HepG2 (cell line): ENCODE data around the gene MYEOV. TPM values are rescaled to one million over a fixed set of nuclear protein-coding genes. Genes with fewer than 3 reads are reported as not detected.

Experiments
- ATAC-seq: fragments of 200-7000 bp; cut with Tn5 transposase; 3 replicates; pipeline ENCODE4 v1.9.1; 2020; ENCODE audit warnings: mild to moderate bottlenecking, moderate library complexity
- BruUV-seq: library from RNA; stranded (reverse); fragments of 400-500 nt; replicated peaks from 2 replicates; lab custom pipeline; 2021; lab: Mats Ljungman, UMichigan
- CTCF ChIA-PET: fragments of 300-600 bp; formaldehyde crosslinking; extraction: SDS; loops from one replicate; lab custom pipeline; 2021; ENCODE audit warnings: low total read pairs, inconsistent platforms, low intra/inter-chr PET ratio; lab: Yijun Ruan, JAX
- POLR2A ChIA-PET: fragments of 350-600 bp; sonication (Branson Sonifier 250); formaldehyde crosslinking; loops from one replicate; lab custom pipeline; 2020; ENCODE audit warnings: antibody characterized with exemption, inconsistent platforms; lab: Yijun Ruan, JAX
- DNase-seq: peaks from one replicate; pipeline ENCODE4 v3.0.0-alpha.2; 2015; ENCODE audit warnings: low spot score
- FAIRE-seq: peaks from 3 replicates; lab custom pipeline; 2011; peaks lifted over from hg19 to GRCh38; lab: Jason Lieb, UNC
- H2AFZ ChIP-seq: one replicate; pipeline ENCODE4 v1.6.1; 2011; ENCODE audit warnings: low read length, inconsistent platforms
- H3K27ac ChIP-seq: fragments of 300-600 bp; 3 replicates; pipeline ENCODE4 v1.8.0; 2011; ENCODE audit warnings: mixed run types, mild to moderate bottlenecking, mixed read lengths, low read length, inconsistent platforms; ENCODE audit not compliant: insufficient read depth; ENCODE audit errors: extremely low read length
- H3K27me3 ChIP-seq, 2 experiments: fragments of 200-600 bp in 1 of 2; 2 replicates in 1 of 2; 3 replicates in 1 of 2; pipeline versions ENCODE4 v1.6.0 to v1.8.0; 2011; ENCODE audit warnings: low read length in 2 of 2, mild to moderate bottlenecking in 2 of 2, moderate library complexity in 2 of 2, inconsistent platforms in 1 of 2; ENCODE audit not compliant: insufficient read depth in 2 of 2, control insufficient read depth in 1 of 2
- H3K36me3 ChIP-seq, 2 experiments: fragments of 200-600 bp in 1 of 2; replicated peaks in 1 of 2; 2 replicates in 1 of 2; 3 replicates in 1 of 2; pipeline versions ENCODE4 v1.5.1 to v1.8.0; 2011; ENCODE audit warnings: low read length in 2 of 2, inconsistent platforms in 1 of 2; ENCODE audit not compliant: insufficient read depth in 2 of 2, control insufficient read depth in 1 of 2
- H3K4me1 ChIP-seq: 2 replicates; pipeline ENCODE4 v1.5.1; 2012; ENCODE audit warnings: low read length, inconsistent platforms; ENCODE audit not compliant: insufficient read depth
- H3K4me2 ChIP-seq: 2 replicates; pipeline ENCODE4 v1.6.0; 2011; ENCODE audit warnings: low read depth, low read length, inconsistent platforms
- H3K4me3 ChIP-seq, 3 experiments: fragments of 200-600 bp in 1 of 3; sonication (generic), shearing (Covaris generic) in 1 of 3; replicated peaks in 1 of 3; 2 replicates each; pipeline ENCODE4 v1.5.1; 2011 to 2016; ENCODE audit warnings: low read length in 3 of 3, inconsistent platforms in 2 of 3, low read depth in 2 of 3, mild to moderate bottlenecking in 2 of 3, control low read depth in 1 of 3, mixed read lengths in 1 of 3; ENCODE audit not compliant: insufficient read depth in 1 of 3
- H3K79me2 ChIP-seq: one replicate; pipeline ENCODE4 v1.6.1; 2011; ENCODE audit warnings: low read length, inconsistent platforms; ENCODE audit not compliant: insufficient read depth
- H3K9ac ChIP-seq: 2 replicates; pipeline ENCODE4 v1.6.0; 2011; ENCODE audit warnings: mild to moderate bottlenecking, low read depth, low read length, inconsistent platforms; ENCODE audit not compliant: insufficient read depth
- H3K9me3 ChIP-seq: 2 replicates; pipeline ENCODE4 v1.5.1; 2012; ENCODE audit warnings: mild to moderate bottlenecking, low read length
- H4K20me1 ChIP-seq: 2 replicates; pipeline ENCODE4 v1.6.0; 2011; ENCODE audit warnings: inconsistent platforms, mild to moderate bottlenecking, low read length, moderate library complexity; ENCODE audit not compliant: insufficient read depth
- BHLHE40 ChIP-seq: IDR thresholded peaks from 2 replicates; pipeline ENCODE4 v1.6.1; 2011; ENCODE audit warnings: low read length, improper control_type of control experiment
- FOXP1 ChIP-seq, 2 experiments: fragments of 450-650 bp in 1 of 2; IDR thresholded peaks; 2 replicates each; pipeline ENCODE4 v1.6.1; 2017 to 2018; ENCODE audit warnings: antibody characterized with exemption in 1 of 2
- HNRNPUL1 ChIP-seq: fragments of 200-400 bp; formaldehyde crosslinking; IDR thresholded peaks from 2 replicates; pipeline ENCODE4 v1.6.1; 2017; ENCODE audit warnings: low read depth, mild to moderate bottlenecking, low read length, moderate library complexity
- IKZF4 ChIP-seq: sonication (generic); formaldehyde crosslinking; IDR thresholded peaks from 2 replicates; pipeline ENCODE4 v1.5.1; 2020; ENCODE audit warnings: borderline replicate concordance, mild to moderate bottlenecking, low read depth, missing genetic modification reagents; ENCODE audit errors: not compliant biosample characterization
- KDM2A ChIP-seq: sonication (generic); formaldehyde crosslinking; IDR thresholded peaks from 2 replicates; pipeline ENCODE4 v1.4.0; 2020; ENCODE audit warnings: low read depth, missing genetic modification reagents, borderline replicate concordance
- KDM4B ChIP-seq: sonication (generic); formaldehyde crosslinking; IDR thresholded peaks from 2 replicates; pipeline ENCODE4 v1.4.0; 2020; ENCODE audit warnings: missing genetic modification reagents
- SNAPC2 ChIP-seq: sonication (generic); formaldehyde crosslinking; IDR thresholded peaks from 2 replicates; pipeline ENCODE4 v1.8.1; 2022; ENCODE audit warnings: mild to moderate bottlenecking, missing genetic modification reagents
- XBP1 ChIP-seq: sonication (generic); formaldehyde crosslinking; IDR thresholded peaks from 2 replicates; pipeline ENCODE4 v1.5.0; 2020; ENCODE audit warnings: missing genetic modification reagents
- WGBS: methylation state at CpG from one replicate; pipeline ENCODE4 v1.1.6; 2017; ENCODE audit warnings: low lambda C conversion rate; 5-methylcytosine and 5-hydroxymethylcytosine counted together
- in situ Hi-C: cut with HindIII; loops from 2 replicates; pipeline ENCODE4 v1.10.0; 2017; ENCODE audit warnings: low pct_unique_long_range_greater_than_20kb; ENCODE audit not compliant: extremely low pct_ligation_motif_present
- intact Hi-C: fragments of 100-400 bp; cut with micrococcal nuclease; formaldehyde crosslinking; loops from one replicate; pipeline ENCODE4 v1.10.0; 2022; ENCODE audit not compliant: unreplicated experiment
- polyA plus RNA-seq, 8 experiments: library from polyadenylated mRNA; depleted of rRNA in 3 of 8; stranded (reverse) in 7 of 8; unstranded in 1 of 8; fragments of >200 nt; fragmentation: Illumina TruSeq in 4 of 8; extraction: Trizol in 4 of 8; gene quantifications; 2 replicates each; pipeline versions ENCODE4 v1.2.1 to v1.2.3, GENCODE V29; 2011 to 2016; ENCODE audit warnings: low read depth in 4 of 8, missing spikeins in 1 of 8, mixed read lengths in 1 of 8; ENCODE audit not compliant: insufficient read depth in 1 of 8
- total RNA-seq, 5 experiments: library from RNA; depleted of rRNA; stranded (reverse); fragments of >200 nt; fragmentation: Illumina TruSeq; extraction: Trizol; gene quantifications; 2 replicates each; pipeline ENCODE4 v1.2.3, GENCODE V29; 2016; ENCODE audit warnings: low read depth in 1 of 5
- TF ChIP-seq, protein P1 (sequence below), 2 experiments: sonication (generic) in 1 of 2; formaldehyde crosslinking in 1 of 2; IDR thresholded peaks; 2 replicates each; pipeline versions ENCODE4 v1.4.0 to v1.6.1; 2016 to 2020; ENCODE audit warnings: borderline replicate concordance in 1 of 2, low read depth in 1 of 2, mild to moderate bottlenecking in 1 of 2, missing genetic modification reagents in 1 of 2

MYEOV gene
- total and polyA plus RNA-seq, 2 of the 13 experiments (the other 11 are each of a cell fraction or from before 2014, with no cell fraction given), result 0.33 to 1.8 TPM

GRCh38 chr11:69325446-69325845 is 31.5 kb downstream of the MYEOV start:
- in situ Hi-C loops (no loop called here), intact Hi-C loops (no loop called here)
- POLR2A ChIA-PET, result no interaction called here
- DNase-seq, result no peak
- BruUV-seq, result no TSS peak
- TF ChIP-seq FOXP1 (IDR thresholded peaks at IDR 0.05), result no peak
- no peak for TF ChIP-seq FOXP1 (CRISPR knock-in tag; IDR thresholded peaks at IDR 0.05)
- TF ChIP-seq, protein P1, sequence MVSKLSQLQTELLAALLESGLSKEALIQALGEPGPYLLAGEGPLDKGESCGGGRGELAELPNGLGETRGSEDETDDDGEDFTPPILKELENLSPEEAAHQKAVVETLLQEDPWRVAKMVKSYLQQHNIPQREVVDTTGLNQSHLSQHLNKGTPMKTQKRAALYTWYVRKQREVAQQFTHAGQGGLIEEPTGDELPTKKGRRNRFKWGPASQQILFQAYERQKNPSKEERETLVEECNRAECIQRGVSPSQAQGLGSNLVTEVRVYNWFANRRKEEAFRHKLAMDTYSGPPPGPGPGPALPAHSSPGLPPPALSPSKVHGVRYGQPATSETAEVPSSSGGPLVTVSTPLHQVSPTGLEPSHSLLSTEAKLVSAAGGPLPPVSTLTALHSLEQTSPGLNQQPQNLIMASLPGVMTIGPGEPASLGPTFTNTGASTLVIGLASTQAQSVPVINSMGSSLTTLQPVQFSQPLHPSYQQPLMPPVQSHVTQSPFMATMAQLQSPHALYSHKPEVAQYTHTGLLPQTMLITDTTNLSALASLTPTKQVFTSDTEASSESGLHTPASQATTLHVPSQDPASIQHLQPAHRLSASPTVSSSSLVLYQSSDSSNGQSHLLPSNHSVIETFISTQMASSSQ (IDR thresholded peaks at IDR 0.05; ENCODE audit: low read depth), result no peak
- TF ChIP-seq, protein P1 (CRISPR knock-in tag; IDR thresholded peaks at IDR 0.05; ENCODE audit: borderline replicate concordance), result no peak
- no peak for TF ChIP-seq KDM2A (CRISPR knock-in tag)
- no peak for TF ChIP-seq SNAPC2 (CRISPR knock-in tag)
- TF ChIP-seq HNRNPUL1, result no peak
- TF ChIP-seq BHLHE40, result no peak
- no peak for TF ChIP-seq KDM4B (CRISPR knock-in tag)
- no peak for TF ChIP-seq XBP1 (CRISPR knock-in tag)
- no peak for TF ChIP-seq IKZF4 (CRISPR knock-in tag)
- no peaks in the 10 kb centered on the region for H3K36me3 ChIP-seq
- no peak overlapping the region for H3K4me2 ChIP-seq
- H3K27me3 ChIP-seq, result peaks cover 0 to 9% of the 10 kb centered on the region in 2 experiments; a peak in 1 of 5 replicates
- no peak overlapping the region for H3K4me3 ChIP-seq
- no peak for FAIRE-seq
- no peaks in the 10 kb centered on the region for H4K20me1 ChIP-seq
- no peaks in the 10 kb centered on the region for H3K9me3 ChIP-seq
- no peaks in the 10 kb centered on the region for H3K4me1 ChIP-seq
- ATAC-seq, result no peak
- CTCF ChIA-PET, result no interaction called here
- WGBS, result 69% methylated on average over 5 of the region's 8 CpGs
- H3K27ac ChIP-seq, result no peak overlapping the region
- H3K9ac ChIP-seq, result no peak overlapping the region
- H2AFZ ChIP-seq, result no peak overlapping the region
- H3K79me2 ChIP-seq, result no peaks in the 10 kb centered on the region
